ENCODE results near the gene MSI1.
A peak's percentile ranks its signal among the peaks of the same experiment; 100 is the strongest.

The MSI1 gene

DNA sequence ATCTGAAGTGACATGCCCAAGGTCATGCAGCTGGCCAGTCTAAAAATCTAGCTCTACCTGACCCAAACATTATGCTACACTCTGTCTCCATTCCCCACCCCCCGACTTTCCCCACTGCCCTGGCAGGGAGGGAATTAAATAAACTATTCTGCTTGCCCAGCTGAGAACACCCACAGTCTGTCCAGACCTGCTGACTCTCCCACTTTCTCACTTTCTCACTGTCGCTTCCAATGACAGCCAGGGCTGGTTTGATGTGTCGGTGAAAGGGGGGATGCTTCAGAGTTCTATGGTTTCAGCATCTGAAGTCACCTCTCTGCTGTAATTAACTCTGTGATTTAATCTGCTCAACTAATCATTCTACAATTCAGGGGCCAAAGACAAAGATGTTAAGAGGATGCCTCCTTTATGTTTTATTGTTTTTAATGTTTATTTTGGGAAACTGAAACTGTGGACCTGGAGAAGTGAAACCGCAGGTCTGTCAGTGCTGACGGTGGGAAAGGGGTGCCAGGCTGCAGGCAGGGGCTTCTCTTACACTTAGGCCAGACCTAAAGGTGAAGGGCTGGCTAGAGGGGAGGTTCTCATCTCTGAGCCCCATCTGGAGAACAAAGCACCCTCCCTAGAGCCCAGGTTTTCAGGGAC is 8.1 kb upstream of the MSI1 start:
- DNase-seq: no peak

GRCh38 chr12:120376416-120376815 is 7.5 kb upstream of the MSI1 start:
- DNase-seq: no peak

- DNase-seq: no peak
Measured at GRCh38 chr12:120376009-120376408, 7.0 kb upstream of the MSI1 start.

DNA sequence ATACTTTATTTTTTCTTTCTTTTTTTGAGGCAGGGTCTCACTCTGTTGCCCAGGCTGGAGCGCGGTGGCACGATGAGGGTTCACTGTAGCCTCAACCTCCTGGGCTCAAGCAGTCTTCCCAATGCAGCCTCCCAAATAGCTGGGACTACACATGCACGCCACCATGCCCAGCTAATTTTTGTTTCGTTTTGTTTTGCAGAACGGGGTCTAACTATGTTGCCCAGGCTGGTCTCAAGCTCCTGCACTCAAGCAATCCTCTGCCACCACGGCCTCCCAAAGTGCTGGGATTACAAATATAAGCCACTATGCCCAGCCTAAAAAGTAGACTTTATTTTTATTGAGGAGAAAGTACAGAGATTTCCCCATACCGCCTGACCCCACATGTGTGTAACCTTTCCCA is 4.7 kb upstream of the MSI1 start:
- DNase-seq: no peak

DNA sequence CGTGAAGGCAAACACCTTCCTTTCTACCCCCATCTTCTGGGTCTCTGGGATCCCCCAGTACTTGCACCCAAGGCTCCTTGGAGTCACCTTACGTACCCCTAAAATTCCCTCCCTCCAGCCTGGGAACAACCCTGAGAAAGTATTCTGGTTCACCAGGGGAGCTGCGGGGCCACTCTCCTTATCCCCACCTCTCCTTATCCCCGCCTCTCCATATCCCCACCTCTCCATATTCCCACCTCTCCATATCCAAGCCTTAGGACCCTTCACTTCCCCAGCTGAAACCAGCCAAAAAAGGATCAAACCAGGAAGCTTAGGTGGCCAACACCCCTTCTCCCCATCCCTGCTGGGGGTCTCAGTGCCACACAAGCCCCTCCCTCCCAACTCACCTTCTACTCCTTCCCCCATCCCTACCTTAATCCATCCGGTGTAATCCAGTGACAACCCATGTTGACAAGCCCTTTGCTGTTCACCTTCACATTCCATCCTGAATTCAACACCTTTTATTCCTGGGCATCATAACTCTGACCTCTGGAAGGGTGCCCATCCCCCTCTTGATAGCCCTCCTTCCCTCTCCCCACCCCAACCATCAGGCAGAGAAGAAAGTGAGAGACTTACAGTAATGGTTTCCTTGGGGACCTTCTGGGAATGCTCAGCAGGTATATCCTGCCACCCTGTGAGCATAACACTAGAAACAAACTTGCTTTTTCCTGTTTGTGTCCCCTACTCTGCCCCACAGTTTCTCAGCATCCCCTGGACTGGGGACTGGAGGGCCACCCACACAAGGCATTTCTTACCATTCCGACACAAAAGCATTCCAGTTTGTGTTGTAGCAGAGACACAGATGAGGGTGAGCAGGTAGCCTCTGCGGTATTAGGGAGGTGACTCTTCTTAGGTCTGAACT is 1.6 kb upstream of the MSI1 start:
- no peak for DNase-seq

DNA sequence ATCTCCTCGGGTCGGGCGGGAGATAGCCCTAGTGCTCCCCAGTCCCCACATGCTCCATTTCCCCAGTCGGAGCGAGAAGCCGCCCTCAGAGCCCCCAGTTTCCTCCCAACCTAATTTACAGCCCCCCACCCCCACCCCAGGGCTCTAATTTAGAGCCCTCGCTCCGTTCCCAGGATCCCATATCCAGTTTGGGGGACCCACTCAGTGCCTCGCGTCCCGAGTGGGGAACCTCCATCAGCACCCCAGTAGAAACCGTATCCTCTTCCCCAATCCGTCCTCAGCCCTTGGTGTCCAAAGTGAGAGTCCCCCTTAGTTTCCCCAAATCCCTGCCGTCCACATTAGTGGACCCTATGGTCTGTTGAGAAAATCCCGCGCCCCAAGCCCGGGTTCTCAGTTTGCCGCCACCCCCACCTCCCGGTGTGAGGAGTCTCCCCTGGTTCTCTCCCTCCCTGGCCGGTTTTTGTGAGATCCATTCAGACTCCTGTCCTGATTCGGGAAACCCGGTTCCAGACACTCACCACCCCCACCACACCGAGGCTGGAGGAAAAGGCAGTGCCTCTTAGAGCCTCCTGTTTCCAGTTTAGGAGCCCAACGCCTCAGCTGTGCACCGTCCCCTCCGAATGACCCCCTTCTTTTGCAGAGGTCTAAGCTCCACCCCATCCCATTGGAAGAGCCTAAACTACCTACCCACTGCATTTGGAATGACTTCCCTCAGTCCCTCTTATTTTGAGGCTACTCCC is 809 bp upstream of the MSI1 start:
- no peak for DNase-seq

DNA sequence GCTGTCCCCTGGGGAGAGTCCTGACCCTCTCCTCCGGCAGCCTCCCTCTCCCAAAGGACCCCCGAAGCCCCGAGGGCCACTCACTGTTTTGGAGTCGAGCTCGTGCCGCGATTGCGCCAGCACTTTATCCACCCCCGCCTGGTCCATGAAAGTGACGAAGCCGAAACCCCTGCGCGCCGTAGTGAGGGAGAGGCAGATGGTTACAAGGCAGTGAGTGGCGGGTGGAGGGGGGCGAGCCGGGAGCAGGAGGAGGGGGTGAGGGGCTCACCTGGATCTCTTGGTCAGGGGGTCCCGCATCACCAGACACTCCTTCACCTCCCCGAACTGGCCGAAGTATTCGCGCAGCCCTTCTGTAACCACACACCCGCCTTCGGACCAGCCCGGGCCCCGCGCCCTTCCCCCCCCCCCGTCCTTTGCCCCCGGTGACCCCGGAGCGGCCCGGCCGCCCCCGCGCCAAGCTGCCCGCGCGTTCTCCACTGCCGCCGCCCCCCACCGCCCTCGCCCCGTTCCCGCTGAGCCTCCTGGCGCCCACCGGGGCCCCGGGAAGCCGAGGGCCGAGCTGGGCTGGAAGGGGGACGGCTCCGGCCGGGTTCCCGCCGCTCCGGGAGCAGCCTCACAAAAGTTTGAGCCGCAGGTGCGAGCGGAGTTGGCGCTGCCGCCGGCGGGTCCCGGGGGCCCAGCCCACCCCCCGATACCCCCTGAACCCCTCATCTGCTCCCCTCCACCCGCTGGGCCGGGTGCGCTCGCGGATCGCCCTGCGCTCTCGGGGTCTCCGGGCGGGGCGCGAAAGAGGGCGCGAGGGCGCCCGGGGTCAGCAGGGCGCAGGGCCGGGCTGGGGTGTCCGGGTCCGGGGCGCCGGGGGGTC is 808 bp downstream of the MSI1 start:
- DNase-seq: no peak

GRCh38 chr12:120367233-120367923 is 1.6 kb downstream of the MSI1 start:
- no peak for DNase-seq

DNA sequence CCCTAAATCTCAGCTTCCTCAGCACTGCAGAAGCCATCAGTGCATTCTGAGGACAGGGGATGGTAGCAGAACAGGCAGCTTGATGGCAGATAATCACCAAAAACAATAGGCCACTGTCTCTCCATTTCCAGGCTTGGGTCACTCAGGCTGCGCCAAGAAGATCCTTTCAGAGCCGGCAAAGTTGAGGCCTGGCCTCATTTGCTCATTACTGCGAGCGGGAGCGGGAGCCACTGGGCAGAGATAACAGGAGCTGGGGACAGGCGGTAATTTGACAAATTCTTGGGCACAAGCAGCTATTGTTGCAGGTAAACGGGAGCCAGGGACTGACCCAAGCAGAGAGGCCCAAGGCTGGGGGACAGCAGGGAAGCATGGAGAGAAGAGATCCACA is 2.1 kb downstream of the MSI1 start:
- DNase-seq: no peak

DNA sequence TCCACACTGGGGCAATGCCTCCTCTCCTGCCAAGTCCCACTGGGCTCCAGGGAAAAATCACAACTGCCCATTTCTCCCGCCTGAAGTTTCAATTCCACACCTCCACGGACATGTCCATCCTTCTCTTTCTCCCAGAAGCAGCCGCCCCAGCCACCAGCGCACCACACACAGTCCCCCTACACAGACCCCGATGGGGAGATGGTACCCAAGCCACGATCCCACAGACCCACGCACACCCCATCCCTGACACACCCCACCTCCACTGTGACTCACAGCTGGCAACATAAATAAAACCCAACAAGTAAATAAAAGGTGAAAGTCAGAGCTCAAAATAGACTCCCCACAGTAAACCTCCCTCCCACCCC is 2.6 kb downstream of the MSI1 start:
- no peak for DNase-seq

DNA sequence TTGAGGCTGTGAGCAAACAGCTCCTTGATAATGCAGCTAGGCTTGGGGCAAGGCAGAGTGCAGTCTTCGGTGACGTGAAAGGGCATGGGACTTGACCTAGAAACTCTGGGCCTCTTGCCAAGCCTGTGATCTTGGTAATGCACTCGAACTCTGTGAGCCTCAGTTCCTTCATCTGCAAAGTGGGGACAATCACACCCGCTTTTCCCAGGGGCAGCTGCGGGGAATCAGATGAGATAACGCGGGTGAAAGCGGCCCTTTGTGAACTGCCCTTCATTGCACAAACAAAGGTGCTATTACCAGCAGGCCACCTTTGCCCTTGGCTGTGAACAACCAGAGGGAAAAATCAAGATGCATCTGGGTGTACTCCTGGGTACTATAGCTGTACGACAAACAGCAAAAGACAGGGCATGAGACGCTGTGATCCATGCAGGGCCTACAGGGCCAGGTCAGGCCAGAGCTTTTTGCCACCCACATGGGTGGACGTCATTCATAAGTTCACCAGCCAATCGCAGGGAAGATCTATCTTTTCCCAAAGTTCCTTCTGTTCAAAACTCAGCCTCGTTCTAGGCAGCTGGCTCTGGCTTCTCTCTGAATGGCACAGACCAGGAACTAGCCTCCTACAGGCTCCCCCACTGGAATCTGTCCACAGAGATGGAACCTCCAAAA is 3.2 kb downstream of the MSI1 start:
- DNase-seq: no peak

DNA sequence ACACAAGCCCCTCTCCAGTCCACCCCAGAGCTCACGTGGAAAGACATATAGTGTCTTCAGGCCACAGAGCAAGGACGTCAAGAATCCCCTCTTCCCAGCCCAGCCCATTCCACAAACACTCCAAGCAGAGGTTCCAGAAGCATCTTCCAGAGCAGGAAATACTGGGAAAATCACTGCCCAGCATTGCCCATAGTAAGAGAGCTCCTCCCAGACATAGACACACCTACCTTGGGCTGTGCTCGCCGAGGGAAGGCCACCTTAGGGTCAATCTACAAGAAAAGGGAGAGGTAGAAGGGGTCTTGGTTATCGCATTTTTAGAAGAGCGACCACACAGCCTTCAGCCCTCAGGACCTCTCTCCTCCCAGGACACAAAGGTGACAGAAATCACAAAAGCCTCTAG is 4.5 kb downstream of the MSI1 start:
- no peak for DNase-seq

GRCh38 chr12:120363274-120363855 is 5.6 kb downstream of the MSI1 start:
- no peak for DNase-seq

- DNase-seq: no peak
Measured at GRCh38 chr12:120362516-120363273, 6.3 kb downstream of the MSI1 start.

GRCh38 chr12:120361506-120362208 is 7.3 kb downstream of the MSI1 start:
- no peak for DNase-seq

DNA sequence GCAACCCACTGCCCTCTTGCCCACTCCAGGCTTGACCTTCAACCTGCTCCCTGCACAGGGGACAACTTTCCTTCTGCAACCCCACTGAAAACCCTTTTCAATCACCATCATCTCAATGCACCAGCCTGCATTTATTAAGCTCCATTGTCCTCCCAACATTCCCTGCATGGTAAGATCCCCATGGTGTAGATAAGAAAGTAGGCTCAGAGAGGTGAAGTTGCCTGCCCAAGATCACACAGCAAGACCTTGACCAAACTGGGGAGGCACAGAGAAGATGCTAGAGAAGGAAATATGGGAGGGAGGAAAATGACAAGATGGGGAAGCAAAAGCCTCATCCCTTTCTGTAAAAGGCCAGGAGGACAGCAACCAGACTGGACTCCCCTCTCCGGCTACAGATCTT is 9.8 kb downstream of the MSI1 start:
- no peak for DNase-seq

- no peak for DNase-seq
Measured at GRCh38 chr12:120358412-120359100, 10.4 kb downstream of the MSI1 start.

DNA sequence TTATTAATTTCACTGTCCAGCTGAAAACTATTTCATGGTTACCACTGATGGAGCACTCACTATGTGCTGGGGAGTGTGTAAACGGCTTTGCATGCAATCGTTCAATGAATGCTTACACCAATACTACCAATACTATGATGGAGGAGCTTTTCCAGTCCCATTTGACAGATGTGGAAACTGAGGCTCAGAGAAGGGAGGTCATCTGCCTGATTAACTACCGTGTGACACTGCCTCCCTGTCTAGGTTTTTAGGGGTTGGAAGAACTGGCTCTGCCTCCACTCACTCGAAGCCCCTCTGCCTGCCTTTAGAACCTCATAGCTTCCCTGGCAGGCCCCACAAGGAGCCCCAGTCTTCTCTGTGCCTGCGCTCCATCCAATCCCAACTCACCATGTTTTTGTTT is 11.9 kb downstream of the MSI1 start:
- no peak for DNase-seq

GRCh38 chr12:120356567-120357030 is 12.4 kb downstream of the MSI1 start:
- DNase-seq: peak; percentile 98

Measured in 8988T (cell line).